Coronary artery (tissue), 2 donors: ENCODE measurements around the gene KDM8.
"Not testable (repeated sequence)": the region's sequence is repeated elsewhere in the genome, so short reads cannot be mapped to it uniquely, and the experiment has no call there.

Experiments
- DNase-seq: peaks from one replicate; pipeline ENCODE4 v3.0.0-alpha.2; 2017; ENCODE audit warnings: low spot score
- H3K27ac ChIP-seq, 2 donors: fragments of 200-600 bp; sonication (generic); one replicate each; pipeline ENCODE4 v1.5.1; 2016 to 2019
- H3K4me3 ChIP-seq: fragments of 200-600 bp; sonication (generic); 2 replicates; pipeline ENCODE4 v1.5.1; 2016; ENCODE audit warnings: mild to moderate bottlenecking, moderate library complexity
- TF ChIP-seq, protein P1 (sequence below): fragments of 200-600 bp; sonication (generic); IDR thresholded peaks from one replicate; pipeline ENCODE4 v1.5.1; 2019; ENCODE audit warnings: antibody characterized with exemption

The KDM8 gene

GRCh38 chr16:27259710-27260109 is 56.4 kb downstream of the KDM8 start:
- H3K27ac ChIP-seq = no peak overlapping the region
- TF ChIP-seq, protein P1, sequence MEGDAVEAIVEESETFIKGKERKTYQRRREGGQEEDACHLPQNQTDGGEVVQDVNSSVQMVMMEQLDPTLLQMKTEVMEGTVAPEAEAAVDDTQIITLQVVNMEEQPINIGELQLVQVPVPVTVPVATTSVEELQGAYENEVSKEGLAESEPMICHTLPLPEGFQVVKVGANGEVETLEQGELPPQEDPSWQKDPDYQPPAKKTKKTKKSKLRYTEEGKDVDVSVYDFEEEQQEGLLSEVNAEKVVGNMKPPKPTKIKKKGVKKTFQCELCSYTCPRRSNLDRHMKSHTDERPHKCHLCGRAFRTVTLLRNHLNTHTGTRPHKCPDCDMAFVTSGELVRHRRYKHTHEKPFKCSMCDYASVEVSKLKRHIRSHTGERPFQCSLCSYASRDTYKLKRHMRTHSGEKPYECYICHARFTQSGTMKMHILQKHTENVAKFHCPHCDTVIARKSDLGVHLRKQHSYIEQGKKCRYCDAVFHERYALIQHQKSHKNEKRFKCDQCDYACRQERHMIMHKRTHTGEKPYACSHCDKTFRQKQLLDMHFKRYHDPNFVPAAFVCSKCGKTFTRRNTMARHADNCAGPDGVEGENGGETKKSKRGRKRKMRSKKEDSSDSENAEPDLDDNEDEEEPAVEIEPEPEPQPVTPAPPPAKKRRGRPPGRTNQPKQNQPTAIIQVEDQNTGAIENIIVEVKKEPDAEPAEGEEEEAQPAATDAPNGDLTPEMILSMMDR = no peak
- no peak for DNase-seq
- no peak overlapping the region for H3K4me3 ChIP-seq

DNA sequence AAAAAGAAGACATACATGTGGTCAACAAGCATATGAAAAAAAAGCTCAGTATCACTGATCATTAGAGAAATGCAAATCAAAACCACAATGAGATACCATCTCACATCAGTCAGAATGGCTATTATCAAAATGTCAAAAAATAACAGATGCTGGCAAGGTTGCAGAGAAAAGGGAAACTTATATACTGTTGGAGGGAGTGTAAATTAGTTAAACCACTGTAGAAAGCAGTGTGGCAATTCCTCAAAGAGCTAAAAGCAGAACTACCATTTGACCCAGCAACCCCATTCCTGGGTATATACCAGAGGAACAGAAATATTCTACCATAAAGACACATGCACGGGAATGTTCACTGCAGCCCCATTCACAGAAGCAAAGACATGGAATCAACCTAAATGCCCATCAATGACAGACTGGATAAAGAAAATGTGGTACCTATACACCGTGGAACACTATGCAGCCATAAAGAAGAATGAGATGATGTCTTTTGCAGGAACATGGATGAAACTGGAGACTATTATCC is 59.6 kb downstream of the KDM8 start:
- not testable (repeated sequence) for DNase-seq, H3K4me3 ChIP-seq, H3K27ac ChIP-seq

DNA sequence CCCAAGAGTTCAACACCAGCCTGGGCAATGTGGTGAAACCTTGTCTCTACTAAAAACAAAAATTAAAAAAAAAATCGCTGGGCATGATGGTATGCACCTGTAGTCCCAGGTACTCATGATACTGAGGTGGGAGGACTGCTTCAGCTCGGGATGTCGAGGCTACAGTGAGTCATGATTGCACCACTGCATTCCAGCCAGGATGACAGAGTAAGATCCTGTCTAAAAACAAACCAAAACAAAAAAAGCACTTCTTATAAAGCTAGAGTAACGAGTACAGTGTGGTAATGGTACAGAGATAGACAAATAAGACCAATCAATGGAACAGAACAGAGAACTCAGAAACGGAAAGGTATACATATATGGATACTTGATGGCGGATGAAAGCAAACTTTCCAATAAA is 60.8 kb downstream of the KDM8 start:
- DNase-seq = no peak
- TF ChIP-seq, protein P1 = no peak
- Histone ChIP-seq H3K27ac (no peak overlapping the region), H3K4me3 (no peak overlapping the region)

- Histone ChIP-seq H3K4me3 (no peak overlapping the region), H3K27ac (no peak overlapping the region)
- DNase-seq = no peak
- TF ChIP-seq, protein P1 = no peak
Measured at GRCh38 chr16:27265982-27266381, 62.7 kb downstream of the KDM8 start.

- TF ChIP-seq, protein P1 = no peak
- Histone ChIP-seq H3K4me3 (no peak overlapping the region), H3K27ac (no peak overlapping the region)
- DNase-seq = no peak
Measured at GRCh38 chr16:27267037-27267677, 63.8 kb downstream of the KDM8 start.

DNA sequence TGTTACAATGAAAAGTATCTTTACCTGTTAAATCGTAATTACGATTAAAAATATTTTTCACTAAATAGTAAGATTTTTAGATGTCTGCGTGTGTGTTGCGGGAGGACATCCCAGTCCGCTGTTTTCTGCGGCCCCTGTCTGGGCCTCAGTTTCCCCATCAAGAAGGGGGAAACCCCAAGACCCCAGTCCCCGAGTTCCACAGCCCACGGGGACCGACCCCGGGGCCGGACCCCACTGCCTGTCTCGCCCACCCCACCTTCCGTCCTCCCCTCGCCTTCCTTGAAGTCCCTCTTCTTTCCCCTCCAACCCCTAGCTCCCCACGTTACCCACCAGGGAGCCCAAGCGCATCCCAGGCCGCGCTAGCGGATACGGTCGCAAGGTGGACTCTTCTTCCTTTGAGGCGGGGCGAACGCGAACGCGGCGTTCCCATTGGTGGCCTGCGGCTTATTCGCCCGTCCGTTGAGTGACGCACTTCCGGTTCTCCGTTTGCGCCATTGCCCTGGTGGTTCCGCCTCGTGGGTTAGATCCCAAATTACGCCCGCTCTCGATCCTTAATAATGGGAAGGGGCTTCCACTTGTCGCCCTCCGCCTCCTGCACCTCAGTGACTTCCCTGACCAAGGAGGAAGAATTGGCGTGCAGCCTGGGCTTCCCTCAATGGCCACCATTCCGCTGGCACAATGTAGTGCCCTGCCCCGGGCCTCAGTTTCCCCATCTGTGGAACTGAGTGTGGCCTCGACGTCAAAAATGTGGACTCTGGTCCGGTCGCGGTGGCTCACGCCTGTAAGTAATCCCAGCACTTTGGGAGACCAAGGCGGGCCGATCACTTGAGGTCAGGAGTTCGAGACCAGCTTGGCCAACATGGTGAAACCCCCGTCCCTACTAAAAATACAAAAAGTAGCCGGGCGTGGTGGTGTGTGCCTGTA is 65.3 kb downstream of the KDM8 start, which contains the start of gene NSMCE1:
Gene NSMCE1 (minus strand): TSS at position 397 of the 924 bp plus-strand sequence. CDS start 11,202 bp downstream, outside the sequence.
- TF ChIP-seq, protein P1 = no peak
- H3K27ac ChIP-seq = peak within 1 kb of the TSS; percentile 84 to 89
- DNase-seq = peak; percentile 97
- peak within 1 kb of the TSS; percentile 89 for H3K4me3 ChIP-seq

DNA sequence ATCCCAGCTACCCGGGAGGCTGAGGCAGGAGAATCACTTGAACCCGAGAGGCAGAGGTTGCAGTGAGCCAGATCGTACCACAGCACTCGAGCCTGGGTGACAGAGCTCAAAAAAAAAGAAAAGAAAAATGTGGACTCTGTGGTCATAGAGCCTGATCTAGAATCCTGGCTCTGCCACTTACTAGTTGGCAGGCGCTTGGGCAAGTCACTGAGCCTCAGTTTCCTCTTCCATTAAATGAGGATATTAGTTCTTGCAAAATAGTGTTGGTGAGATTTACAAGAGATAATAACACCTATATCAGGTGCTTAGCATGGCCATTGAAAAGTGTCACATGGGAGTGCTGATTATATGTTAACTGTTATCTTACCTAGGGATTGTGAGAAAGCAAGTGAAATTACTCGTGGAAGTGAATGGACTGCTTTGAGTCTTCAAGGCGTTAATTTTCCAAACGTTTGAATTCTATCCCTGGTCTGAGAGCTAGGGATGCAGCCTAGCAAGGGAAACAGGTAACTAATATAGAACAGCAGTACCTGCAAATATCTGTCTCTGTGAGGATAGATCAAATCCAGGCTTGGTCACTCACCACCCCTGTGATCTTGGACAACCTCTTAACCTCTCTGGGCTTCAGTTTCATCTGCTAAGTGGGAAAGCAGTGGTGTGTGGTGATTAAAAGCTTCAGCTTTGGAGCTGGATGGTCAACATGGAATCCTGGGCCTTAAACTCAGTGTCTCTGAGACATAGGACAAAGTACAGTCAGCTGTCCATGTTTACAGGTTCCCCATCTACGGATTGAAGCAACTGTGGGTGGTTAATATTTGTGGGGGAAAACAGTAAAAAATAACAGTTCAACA is 66.2 kb downstream of the KDM8 start:
- DNase-seq = no peak
- H3K4me3 ChIP-seq = peak overlapping the region; percentile 89
- no peak overlapping the region for H3K27ac ChIP-seq
- TF ChIP-seq, protein P1 = no peak
